Measurements from ENCODE around the gene MINAR1. TPM values are rescaled to one million over a fixed set of nuclear protein-coding genes. Genes with fewer than 3 reads are reported as not detected.

The MINAR1 gene
- total and polyA plus RNA-seq, 2 of the 13 experiments (the other 11 are each of a cell fraction or from before 2014, with no cell fraction given): 0.15 to 0.16 TPM

GRCh38 chr15:79478108-79478507 is 46.0 kb downstream of the MINAR1 start:
- Histone ChIP-seq H3K27ac (ENCODE audit: extremely low read length, insufficient read depth, low read length) (no peak overlapping the region), H3K9ac (ENCODE audit: insufficient read depth, low read depth, low read length) (no peak overlapping the region), H3K4me3 (replicated peaks in 1 of 3; ENCODE audit: insufficient read depth in 1 of 3, low read depth in 2 of 3, low read length in 3 of 3) (no peak overlapping the region), H3K27me3 (ENCODE audit: control insufficient read depth in 1 of 2, insufficient read depth in 2 of 2, low read length in 2 of 2) (peaks cover 0 to 7% of the 10 kb centered on the region in 2 experiments; a peak in 1 of 5 replicates), H3K9me3 (ENCODE audit: low read length) (no peaks in the 10 kb centered on the region), H2AFZ (ENCODE audit: low read length) (no peak overlapping the region), H3K79me2 (ENCODE audit: insufficient read depth, low read length) (no peaks in the 10 kb centered on the region), H4K20me1 (ENCODE audit: insufficient read depth, low read length) (no peaks in the 10 kb centered on the region), H3K36me3 (replicated peaks in 1 of 2; ENCODE audit: control insufficient read depth in 1 of 2, insufficient read depth in 2 of 2, low read length in 2 of 2) (no peaks in the 10 kb centered on the region), H3K4me1 (ENCODE audit: insufficient read depth, low read length) (no peaks in the 10 kb centered on the region), H3K4me2 (ENCODE audit: low read depth, low read length) (no peak overlapping the region)
- no peak for FAIRE-seq
- intact Hi-C loops (cut with micrococcal nuclease; ENCODE audit: unreplicated experiment) (no loop called here), in situ Hi-C loops (cut with HindIII; ENCODE audit: extremely low pct_ligation_motif_present, low pct_unique_long_range_greater_than_20kb) (no loop called here)
- no peak for ATAC-seq
- WGBS (ENCODE audit: low lambda C conversion rate): 17% methylated on average over 7 of the region's 7 CpGs
- ChIA-PET POLR2A (no interaction called here), CTCF (ENCODE audit: low intra/inter-chr PET ratio, low total read pairs) (no interaction called here)
- no peak for DNase-seq (ENCODE audit: low spot score)
- BruUV-seq (replicated peaks): no TSS peak
- no peak for TF ChIP-seq ZZZ3 (CRISPR knock-in tag; IDR thresholded peaks at IDR 0.05; ENCODE audit: borderline replicate concordance)
- no peak for TF ChIP-seq DPF2 (CRISPR knock-in tag; IDR thresholded peaks at IDR 0.05; ENCODE audit: borderline replicate concordance, low read depth)
- no peak for TF ChIP-seq SRSF4 (IDR thresholded peaks at IDR 0.05; ENCODE audit: low read depth, low read length, poor library complexity, severe bottlenecking)
- no peak for TF ChIP-seq ZSCAN25 (CRISPR knock-in tag; IDR thresholded peaks at IDR 0.05)
- TF ChIP-seq CEBPB (IDR thresholded peaks at IDR 0.05; ENCODE audit: borderline replicate concordance, low read depth, low read length): no peak
- no peak for TF ChIP-seq BCL3 (CRISPR knock-in tag; IDR thresholded peaks at IDR 0.05)
- no peak for TF ChIP-seq ZFX (CRISPR knock-in tag; IDR thresholded peaks at IDR 0.05; ENCODE audit: low read depth)
- no peak for TF ChIP-seq ZC3H13 (CRISPR knock-in tag; IDR thresholded peaks at IDR 0.05)
- no peak for TF ChIP-seq CHD4 (IDR thresholded peaks at IDR 0.05; ENCODE audit: borderline replicate concordance, low read length)
- TF ChIP-seq SAFB2 (CRISPR knock-in tag; IDR thresholded peaks at IDR 0.05; ENCODE audit: borderline replicate concordance, low read depth): no peak
- TF ChIP-seq RARA (CRISPR knock-in tag; IDR thresholded peaks at IDR 0.05): no peak
- no peak for TF ChIP-seq ATAD3A (CRISPR knock-in tag; IDR thresholded peaks at IDR 0.05)
- no peak for TF ChIP-seq REL (CRISPR knock-in tag; conservative IDR thresholded peaks at IDR 0.05)
- TF ChIP-seq ZNF337 (CRISPR knock-in tag; IDR thresholded peaks at IDR 0.05; ENCODE audit: borderline replicate concordance, low read depth): no peak
- no peak for TF ChIP-seq RNF2 (conservative IDR thresholded peaks at IDR 0.05; ENCODE audit: low read depth)
- no peak for TF ChIP-seq CHD2 (IDR thresholded peaks at IDR 0.05; ENCODE audit: low read depth, low read length)
- TF ChIP-seq SIN3B (IDR thresholded peaks at IDR 0.05; ENCODE audit: low read length): no peak
